GM19397 (cell line): ENCODE measurements around the gene SNX30.

Source experiments
- ATAC-seq: cut with Tn5 transposase; IDR thresholded peaks from one replicate; pipeline ENCODE4 v1.9.1; 2021; ENCODE audit warnings: mild to moderate bottlenecking, moderate library complexity; ENCODE audit not compliant: unreplicated experiment

The SNX30 gene

DNA sequence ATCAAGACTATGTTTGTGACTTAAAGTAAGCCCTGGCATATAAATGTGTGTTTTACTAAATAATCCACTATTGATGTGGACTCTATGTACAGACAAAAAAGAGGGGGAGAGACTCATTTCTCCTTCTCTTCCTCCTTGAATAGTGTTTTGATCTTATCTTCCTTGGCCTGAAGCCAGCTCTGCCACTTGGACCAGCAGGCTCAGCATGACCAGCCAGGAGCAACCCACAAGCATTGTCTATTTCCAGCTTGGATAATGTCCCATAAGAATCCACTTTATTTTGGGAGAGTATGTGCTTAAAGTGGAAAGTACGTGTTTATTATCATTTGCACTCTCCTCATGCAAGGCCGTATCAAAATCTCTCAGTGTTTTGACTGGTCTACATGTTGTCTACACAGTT is 164.0 kb downstream of the SNX30 start:
- ATAC-seq = no peak

DNA sequence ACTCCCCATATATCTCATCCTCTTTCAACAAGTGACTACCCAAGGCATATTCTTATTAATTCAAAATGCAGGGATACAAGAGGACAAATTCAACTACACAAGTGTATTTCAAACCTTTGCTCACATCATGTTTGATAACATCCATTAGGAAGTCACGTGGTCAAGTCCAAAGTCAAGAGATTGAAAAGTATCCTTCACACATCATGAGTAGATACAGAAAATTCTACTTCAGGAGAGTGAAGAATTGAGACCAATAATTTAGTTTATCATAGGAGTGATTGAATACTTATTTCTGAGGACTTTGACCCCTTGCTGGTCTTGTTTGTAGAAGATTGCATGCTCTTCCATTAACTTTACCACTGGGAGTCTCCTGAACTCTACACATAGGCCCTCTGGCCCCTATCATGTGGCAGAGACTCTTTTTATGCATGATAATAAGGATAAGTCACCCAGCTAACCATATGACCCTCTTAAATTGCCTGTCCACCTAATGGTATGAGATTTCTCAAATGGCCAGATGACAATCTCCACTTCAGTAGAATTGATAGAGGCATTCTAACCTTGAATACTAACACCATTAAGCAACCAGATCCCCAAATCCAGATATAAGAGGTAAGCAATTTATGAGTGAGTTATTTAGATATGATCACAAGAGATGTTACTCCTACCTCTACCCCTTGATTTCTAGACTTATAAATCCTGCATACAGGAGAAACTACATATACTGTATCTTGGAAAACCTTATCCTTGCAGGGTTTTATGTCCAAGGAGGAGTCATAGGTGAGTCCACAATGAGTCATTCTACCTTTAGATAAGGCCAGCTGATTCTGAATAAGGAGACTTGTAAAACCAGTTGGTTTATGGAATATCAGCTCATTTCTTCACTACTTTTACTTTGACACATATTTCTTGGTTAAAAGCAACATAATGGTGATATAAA is 166.8 kb downstream of the SNX30 start:
- no peak for ATAC-seq

DNA sequence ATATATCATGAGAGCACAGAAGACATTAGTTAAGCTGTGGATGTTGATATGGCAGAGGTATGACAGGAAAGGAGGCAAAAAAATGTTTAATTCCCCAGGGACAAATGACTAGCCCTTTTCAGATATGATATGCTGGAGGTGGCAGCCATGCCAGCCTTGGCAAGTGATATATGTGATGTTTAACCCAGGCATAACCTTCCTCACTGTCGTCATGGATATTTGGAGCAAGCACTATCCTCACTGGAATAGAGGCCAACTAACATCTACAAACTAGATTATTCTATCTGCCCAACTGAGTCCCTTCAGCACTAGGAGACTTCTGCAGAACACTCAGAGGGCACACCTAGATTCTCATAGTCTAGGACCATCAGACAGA is 167.4 kb downstream of the SNX30 start:
- no peak for ATAC-seq

DNA sequence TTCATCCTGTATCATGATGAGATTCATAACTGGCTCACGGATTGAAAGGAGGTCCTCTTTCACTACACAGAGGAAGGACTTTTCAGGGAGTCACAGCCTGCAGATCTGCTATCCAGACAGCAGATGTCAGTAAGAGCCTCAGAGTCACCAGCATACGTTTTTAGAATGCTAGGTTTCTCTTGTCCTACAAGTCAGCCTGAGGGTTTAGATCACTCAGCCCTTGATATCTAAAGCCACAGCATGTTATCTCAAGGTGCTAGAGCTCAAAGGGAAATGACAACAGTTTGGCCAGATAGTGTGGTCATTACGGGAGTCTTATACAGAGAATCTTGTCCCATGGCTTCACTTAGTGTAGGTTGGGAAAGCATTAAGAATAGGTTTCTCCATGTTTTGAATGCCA is 171.0 kb downstream of the SNX30 start:
- ATAC-seq = no peak
